Fibroblast of villous mesenchyme (primary cell): ENCODE measurements around the gene ELOVL7. TPM values are rescaled to one million over a fixed set of nuclear protein-coding genes. Genes with fewer than 3 reads are reported as not detected.
"Not testable (repeated sequence)": the region's sequence is repeated elsewhere in the genome, so short reads cannot be mapped to it uniquely, and the experiment has no call there.

Experiments
- DNase-seq: peaks from one replicate; pipeline ENCODE4 v3.0.0-alpha.2; 2010; ENCODE audit warnings: low read depth
- H3K4me3 ChIP-seq: 2 replicates; pipeline ENCODE4 v1.5.1; 2011; ENCODE audit warnings: low read depth, mild to moderate bottlenecking, low read length
- CTCF ChIP-seq: IDR thresholded peaks from 2 replicates; pipeline ENCODE4 v1.5.1; 2012; ENCODE audit warnings: low read depth, mild to moderate bottlenecking, low read length; ENCODE audit not compliant: insufficient read depth
- total RNA-seq: library from RNA; depleted of rRNA; stranded (reverse); fragments of >200 nt; gene quantifications from 2 replicates; pipeline ENCODE4 v1.2.3, GENCODE V29; 2012

Gene ELOVL7
- total RNA-seq, 1 donor: under 0.01 TPM

- H3K4me3 ChIP-seq: no peak overlapping the region
- no peak for TF ChIP-seq CTCF
- DNase-seq: no peak
Measured at GRCh38 chr5:60797482-60798153, 46.5 kb downstream of the ELOVL7 start.

GRCh38 chr5:60795424-60795950, 48.6 kb downstream of the ELOVL7 start:
- not testable (repeated sequence) for H3K4me3 ChIP-seq, DNase-seq

- DNase-seq: no peak
- no peak for TF ChIP-seq CTCF
- no peak overlapping the region for H3K4me3 ChIP-seq
Measured at GRCh38 chr5:60794691-60795090, 49.4 kb downstream of the ELOVL7 start.

GRCh38 chr5:60792438-60792837, 51.6 kb downstream of the ELOVL7 start:
- no peak for DNase-seq
- H3K4me3 ChIP-seq: no peak overlapping the region
- TF ChIP-seq CTCF: no peak

GRCh38 chr5:60789551-60789950, 54.5 kb downstream of the ELOVL7 start:
- no peak for DNase-seq
- TF ChIP-seq CTCF: no peak

GRCh38 chr5:60788863-60789513, 55.1 kb downstream of the ELOVL7 start:
- DNase-seq: no peak
- no peak for TF ChIP-seq CTCF
- no peak overlapping the region for H3K4me3 ChIP-seq

More at GRCh38 chr5:60789551-60789950, 54.5 kb downstream of the ELOVL7 start:
- no peak overlapping the region for H3K4me3 ChIP-seq

- TF ChIP-seq CTCF: no peak
- DNase-seq: no peak
- no peak overlapping the region for H3K4me3 ChIP-seq
Measured at GRCh38 chr5:60779466-60779865, 64.6 kb downstream of the ELOVL7 start.
